GM12878 (cell line): ENCODE results near the gene TNNT2.

ENCODE experiments used
- CBFB ChIP-seq: IDR thresholded peaks from 2 replicates; pipeline ENCODE4 v1.6.1; 2016; ENCODE audit warnings: antibody characterized with exemption, low read depth
- CHD1 ChIP-seq: IDR thresholded peaks from 2 replicates; pipeline ENCODE4 v1.6.1; 2012; ENCODE audit warnings: low read depth, low read length, improper control_type of control experiment
- CHD2 ChIP-seq: IDR thresholded peaks from 2 replicates; pipeline ENCODE4 v1.6.1; 2011; ENCODE audit warnings: low read depth, low read length, improper control_type of control experiment, borderline replicate concordance
- ESRRA ChIP-seq: IDR thresholded peaks from 2 replicates; pipeline ENCODE4 v1.6.1; 2012; ENCODE audit warnings: mild to moderate bottlenecking, low read length, improper control_type of control experiment
- NFYA ChIP-seq: IDR thresholded peaks from 2 replicates; pipeline ENCODE4 v1.6.1; 2011; ENCODE audit warnings: low read depth, mild to moderate bottlenecking, low read length, improper control_type of control experiment, borderline replicate concordance
- POLR2A ChIP-seq: IDR thresholded peaks from 2 replicates; pipeline ENCODE4 v1.6.1; 2011; ENCODE audit warnings: low read depth, mild to moderate bottlenecking, low read length
- RAD21 ChIP-seq: IDR thresholded peaks from 2 replicates; pipeline ENCODE4 v1.6.1; 2011; ENCODE audit warnings: mild to moderate bottlenecking, low read depth, low read length, moderate library complexity; ENCODE audit not compliant: insufficient read depth
- RFX5 ChIP-seq: IDR thresholded peaks from 2 replicates; pipeline ENCODE4 v1.6.1; 2011; ENCODE audit warnings: low read depth, low read length, improper control_type of control experiment
- STAT3 ChIP-seq: IDR thresholded peaks from 2 replicates; pipeline ENCODE4 v1.6.1; 2011; ENCODE audit warnings: low read depth, low read length, improper control_type of control experiment
- YY1 ChIP-seq: IDR thresholded peaks from 2 replicates; pipeline ENCODE4 v1.6.1; 2011; ENCODE audit warnings: low read depth, mild to moderate bottlenecking, low read length
- TF ChIP-seq, protein P1 (sequence below), 3 experiments: IDR thresholded peaks in 2 of 3; conservative IDR thresholded peaks in 1 of 3; 2 replicates each; pipeline ENCODE4 v1.5.1; 2011; ENCODE audit warnings: low read depth in 3 of 3, low read length in 3 of 3, mild to moderate bottlenecking in 3 of 3, control low read depth in 2 of 3, moderate library complexity in 2 of 3, inconsistent platforms in 1 of 3, mixed read lengths in 1 of 3; ENCODE audit not compliant: control insufficient read depth in 2 of 3, insufficient read depth in 1 of 3; ENCODE audit errors: extremely low read depth in 1 of 3
- TF ChIP-seq, protein P2 (sequence below): fragments of 450-650 bp; IDR thresholded peaks from 2 replicates; pipeline ENCODE4 v1.6.1; 2017; ENCODE audit warnings: mild to moderate bottlenecking
- TF ChIP-seq, protein P3 (sequence below): IDR thresholded peaks from 2 replicates; pipeline ENCODE4 v1.6.1; 2012; ENCODE audit warnings: low read depth, low read length, improper control_type of control experiment
- TF ChIP-seq, protein P4 (sequence below): fragments of 450-650 bp; IDR thresholded peaks from 2 replicates; pipeline ENCODE4 v1.6.1; 2016; ENCODE audit warnings: mild to moderate bottlenecking

DNA sequence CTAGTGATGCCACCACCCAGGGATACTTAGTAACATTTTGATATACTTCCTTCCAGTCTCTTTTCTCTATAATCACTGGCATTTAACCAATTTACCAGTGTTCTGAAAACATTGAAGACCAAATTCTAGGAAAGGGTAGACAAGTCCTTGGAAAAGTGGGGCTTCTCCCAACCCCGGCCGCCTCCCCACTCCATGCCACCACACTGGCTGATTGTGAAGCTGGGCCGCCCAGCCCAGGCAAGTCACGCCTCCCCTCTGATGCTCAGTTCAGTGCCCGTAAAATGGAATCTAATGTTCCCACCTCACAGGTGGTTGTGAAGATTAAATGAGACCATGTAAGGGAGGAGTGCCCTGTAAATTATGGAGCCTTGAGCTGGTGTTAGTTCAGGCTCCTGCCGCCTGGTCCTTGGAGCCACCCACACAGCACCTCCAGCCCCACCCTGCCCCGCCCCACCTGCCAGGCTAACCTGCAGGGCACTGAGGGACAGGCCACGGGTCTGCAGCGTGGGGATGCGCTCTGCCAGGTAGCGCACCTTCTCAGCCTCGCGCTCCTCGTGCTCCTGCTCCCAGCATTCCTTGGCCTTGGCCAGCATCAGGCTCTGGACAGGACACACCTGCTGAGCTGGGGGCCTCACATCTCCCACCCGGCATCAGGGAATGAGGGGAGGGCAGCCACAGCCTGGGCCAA, 36.7 kb upstream of the TNNT2 start:
- TF ChIP-seq POLR2A, result no peak
- TF ChIP-seq ESRRA, result no peak
- TF ChIP-seq CHD1, result no peak
- TF ChIP-seq, protein P1, sequence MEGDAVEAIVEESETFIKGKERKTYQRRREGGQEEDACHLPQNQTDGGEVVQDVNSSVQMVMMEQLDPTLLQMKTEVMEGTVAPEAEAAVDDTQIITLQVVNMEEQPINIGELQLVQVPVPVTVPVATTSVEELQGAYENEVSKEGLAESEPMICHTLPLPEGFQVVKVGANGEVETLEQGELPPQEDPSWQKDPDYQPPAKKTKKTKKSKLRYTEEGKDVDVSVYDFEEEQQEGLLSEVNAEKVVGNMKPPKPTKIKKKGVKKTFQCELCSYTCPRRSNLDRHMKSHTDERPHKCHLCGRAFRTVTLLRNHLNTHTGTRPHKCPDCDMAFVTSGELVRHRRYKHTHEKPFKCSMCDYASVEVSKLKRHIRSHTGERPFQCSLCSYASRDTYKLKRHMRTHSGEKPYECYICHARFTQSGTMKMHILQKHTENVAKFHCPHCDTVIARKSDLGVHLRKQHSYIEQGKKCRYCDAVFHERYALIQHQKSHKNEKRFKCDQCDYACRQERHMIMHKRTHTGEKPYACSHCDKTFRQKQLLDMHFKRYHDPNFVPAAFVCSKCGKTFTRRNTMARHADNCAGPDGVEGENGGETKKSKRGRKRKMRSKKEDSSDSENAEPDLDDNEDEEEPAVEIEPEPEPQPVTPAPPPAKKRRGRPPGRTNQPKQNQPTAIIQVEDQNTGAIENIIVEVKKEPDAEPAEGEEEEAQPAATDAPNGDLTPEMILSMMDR (IDR thresholded peaks at IDR 0.05 in 2 of 3, conservative IDR thresholded peaks at IDR 0.05 in 1 of 3; ENCODE audit: control insufficient read depth in 2 of 3, extremely low read depth in 1 of 3, insufficient read depth in 1 of 3, low read depth in 3 of 3, low read length in 3 of 3), result no peak
- TF ChIP-seq STAT3, result no peak
- TF ChIP-seq RAD21, result no peak
- TF ChIP-seq, protein P2, sequence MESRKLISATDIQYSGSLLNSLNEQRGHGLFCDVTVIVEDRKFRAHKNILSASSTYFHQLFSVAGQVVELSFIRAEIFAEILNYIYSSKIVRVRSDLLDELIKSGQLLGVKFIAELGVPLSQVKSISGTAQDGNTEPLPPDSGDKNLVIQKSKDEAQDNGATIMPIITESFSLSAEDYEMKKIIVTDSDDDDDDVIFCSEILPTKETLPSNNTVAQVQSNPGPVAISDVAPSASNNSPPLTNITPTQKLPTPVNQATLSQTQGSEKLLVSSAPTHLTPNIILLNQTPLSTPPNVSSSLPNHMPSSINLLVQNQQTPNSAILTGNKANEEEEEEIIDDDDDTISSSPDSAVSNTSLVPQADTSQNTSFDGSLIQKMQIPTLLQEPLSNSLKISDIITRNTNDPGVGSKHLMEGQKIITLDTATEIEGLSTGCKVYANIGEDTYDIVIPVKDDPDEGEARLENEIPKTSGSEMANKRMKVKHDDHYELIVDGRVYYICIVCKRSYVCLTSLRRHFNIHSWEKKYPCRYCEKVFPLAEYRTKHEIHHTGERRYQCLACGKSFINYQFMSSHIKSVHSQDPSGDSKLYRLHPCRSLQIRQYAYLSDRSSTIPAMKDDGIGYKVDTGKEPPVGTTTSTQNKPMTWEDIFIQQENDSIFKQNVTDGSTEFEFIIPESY, result no peak
- TF ChIP-seq CBFB, result no peak
- no peak for TF ChIP-seq CHD2
- TF ChIP-seq RFX5, result no peak
- no peak for TF ChIP-seq NFYA
- TF ChIP-seq YY1, result no peak
- TF ChIP-seq, protein P3, sequence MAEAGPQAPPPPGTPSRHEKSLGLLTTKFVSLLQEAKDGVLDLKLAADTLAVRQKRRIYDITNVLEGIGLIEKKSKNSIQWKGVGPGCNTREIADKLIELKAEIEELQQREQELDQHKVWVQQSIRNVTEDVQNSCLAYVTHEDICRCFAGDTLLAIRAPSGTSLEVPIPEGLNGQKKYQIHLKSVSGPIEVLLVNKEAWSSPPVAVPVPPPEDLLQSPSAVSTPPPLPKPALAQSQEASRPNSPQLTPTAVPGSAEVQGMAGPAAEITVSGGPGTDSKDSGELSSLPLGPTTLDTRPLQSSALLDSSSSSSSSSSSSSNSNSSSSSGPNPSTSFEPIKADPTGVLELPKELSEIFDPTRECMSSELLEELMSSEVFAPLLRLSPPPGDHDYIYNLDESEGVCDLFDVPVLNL, result no peak
- TF ChIP-seq, protein P4, sequence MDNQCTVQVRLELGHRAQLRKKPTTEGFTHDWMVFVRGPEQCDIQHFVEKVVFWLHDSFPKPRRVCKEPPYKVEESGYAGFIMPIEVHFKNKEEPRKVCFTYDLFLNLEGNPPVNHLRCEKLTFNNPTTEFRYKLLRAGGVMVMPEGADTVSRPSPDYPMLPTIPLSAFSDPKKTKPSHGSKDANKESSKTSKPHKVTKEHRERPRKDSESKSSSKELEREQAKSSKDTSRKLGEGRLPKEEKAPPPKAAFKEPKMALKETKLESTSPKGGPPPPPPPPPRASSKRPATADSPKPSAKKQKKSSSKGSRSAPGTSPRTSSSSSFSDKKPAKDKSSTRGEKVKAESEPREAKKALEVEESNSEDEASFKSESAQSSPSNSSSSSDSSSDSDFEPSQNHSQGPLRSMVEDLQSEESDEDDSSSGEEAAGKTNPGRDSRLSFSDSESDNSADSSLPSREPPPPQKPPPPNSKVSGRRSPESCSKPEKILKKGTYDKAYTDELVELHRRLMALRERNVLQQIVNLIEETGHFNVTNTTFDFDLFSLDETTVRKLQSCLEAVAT, result no peak
